Peyer's patch (tissue), 4 donors: ENCODE results near the gene CBLB. TPM values are rescaled to one million over a fixed set of nuclear protein-coding genes. Genes with fewer than 3 reads are reported as not detected.

Experiments
- DNase-seq, 3 donors: peaks; one replicate each; pipeline ENCODE4 v3.0.0-alpha.2; 2017 to 2019
- H3K27ac ChIP-seq, 4 donors: fragments of 200-600 bp; sonication (generic); one replicate each; pipeline ENCODE4 v1.5.1; 2016 to 2019
- H3K27me3 ChIP-seq, 2 donors: fragments of 200-600 bp; sonication (generic); one replicate each; pipeline ENCODE4 v1.5.1; 2019
- H3K36me3 ChIP-seq, 3 donors: fragments of 200-600 bp; sonication (generic); one replicate each; pipeline ENCODE4 v1.5.1; 2016 to 2019
- H3K4me1 ChIP-seq, 4 donors: fragments of 200-600 bp; sonication (generic); one replicate each; pipeline ENCODE4 v1.5.1; 2016 to 2019
- H3K4me3 ChIP-seq, 4 donors: fragments of 200-600 bp; sonication (generic); 1 replicate in 3 of 4; 2 replicates in 1 of 4; pipeline ENCODE4 v1.5.1; 2016 to 2019; ENCODE audit warnings: mild to moderate bottlenecking in 1 of 4
- H3K9me3 ChIP-seq, 4 donors: fragments of 200-600 bp; sonication (generic); one replicate each; pipeline ENCODE4 v1.5.1; 2016 to 2019; ENCODE audit warnings: mild to moderate bottlenecking in 1 of 4
- CTCF ChIP-seq, 6 experiments: fragments of 450-650 bp in 4 of 6; fragments of 200-600 bp in 2 of 6; sonication (generic) in 1 of 6; IDR thresholded peaks; one replicate each; pipeline ENCODE4 v1.5.1; 2017 to 2019; ENCODE audit warnings: antibody characterized with exemption in 6 of 6, mild to moderate bottlenecking in 3 of 6, moderate library complexity in 1 of 6
- POLR2A ChIP-seq, 2 donors: fragments of 450-650 bp; IDR thresholded peaks; one replicate each; pipeline ENCODE4 v1.5.1; 2017; ENCODE audit warnings: antibody characterized with exemption in 2 of 2, mild to moderate bottlenecking in 2 of 2, moderate library complexity in 2 of 2
- total RNA-seq, 4 donors: library from RNA; depleted of rRNA; stranded (reverse); fragments of >200 nt; gene quantifications; one replicate each; pipeline ENCODE4 v1.1.0, GENCODE V29; 2016

Gene CBLB
- total RNA-seq, 4 donors from 2014 or later: 58.6 to 112 (median 84.5) TPM

- H3K9me3 ChIP-seq: no peaks in the 10 kb centered on the region
- no peak overlapping the region for H3K27ac ChIP-seq
- DNase-seq: no peak
- TF ChIP-seq POLR2A (IDR thresholded peaks at IDR 0.05) (no peak), CTCF (IDR thresholded peaks at IDR 0.05) (no peak)
- H3K27me3 ChIP-seq: no peaks in the 10 kb centered on the region
- no peaks in the 10 kb centered on the region for H3K4me1 ChIP-seq
- H3K36me3 ChIP-seq: no peaks in the 10 kb centered on the region
- H3K4me3 ChIP-seq: no peak overlapping the region
Observed at GRCh38 chr3:105904678-105905284, 36.0 kb upstream of the CBLB start.

GRCh38 chr3:105904251-105904650 is 35.4 kb upstream of the CBLB start:
- H3K27me3 ChIP-seq: no peaks in the 10 kb centered on the region
- no peak for DNase-seq
- H3K4me3 ChIP-seq: no peak overlapping the region
- H3K36me3 ChIP-seq: no peaks in the 10 kb centered on the region
- TF ChIP-seq CTCF (IDR thresholded peaks at IDR 0.05): no peak
- TF ChIP-seq POLR2A (IDR thresholded peaks at IDR 0.05): no peak
- H3K27ac ChIP-seq: no peak overlapping the region
- no peaks in the 10 kb centered on the region for H3K4me1 ChIP-seq
- H3K9me3 ChIP-seq: no peaks in the 10 kb centered on the region

- H3K27ac ChIP-seq: no peak overlapping the region
- H3K4me3 ChIP-seq: no peak overlapping the region
- H3K27me3 ChIP-seq: no peaks in the 10 kb centered on the region
- no peaks in the 10 kb centered on the region for H3K4me1 ChIP-seq
- no peak for TF ChIP-seq CTCF (IDR thresholded peaks at IDR 0.05)
- no peak for TF ChIP-seq POLR2A (IDR thresholded peaks at IDR 0.05)
- DNase-seq: no peak
- no peaks in the 10 kb centered on the region for H3K9me3 ChIP-seq
- H3K36me3 ChIP-seq: no peaks in the 10 kb centered on the region
Observed at GRCh38 chr3:105899516-105899915, 30.7 kb upstream of the CBLB start.

- Histone ChIP-seq H3K4me3 (no peak overlapping the region), H3K36me3 (no peaks in the 10 kb centered on the region), H3K27me3 (no peaks in the 10 kb centered on the region)
Observed at GRCh38 chr3:105891101-105891500, 22.3 kb upstream of the CBLB start.

GRCh38 chr3:105888621-105889579 is 20.1 kb upstream of the CBLB start:
- Histone ChIP-seq H3K4me1 (no peaks in the 10 kb centered on the region), H3K9me3 (no peaks in the 10 kb centered on the region), H3K27ac (no peak overlapping the region), H3K27me3 (no peaks in the 10 kb centered on the region), H3K36me3 (no peaks in the 10 kb centered on the region), H3K4me3 (no peak overlapping the region)
- TF ChIP-seq POLR2A (IDR thresholded peaks at IDR 0.05) (no peak), CTCF (IDR thresholded peaks at IDR 0.05) (no peak)
- DNase-seq: no peak

More at GRCh38 chr3:105891101-105891500, 22.3 kb upstream of the CBLB start:
- H3K4me1 ChIP-seq: no peaks in the 10 kb centered on the region
- H3K27ac ChIP-seq: no peak overlapping the region
- no peak for TF ChIP-seq CTCF (IDR thresholded peaks at IDR 0.05)
- TF ChIP-seq POLR2A (IDR thresholded peaks at IDR 0.05): no peak
- no peaks in the 10 kb centered on the region for H3K9me3 ChIP-seq
- no peak for DNase-seq
